ENCODE data around the gene VWC2L.

Gene VWC2L

GRCh38 chr2:214560618-214561190, 149.8 kb downstream of the VWC2L start:
- H3K4me1 ChIP-seq (ENCODE audit: insufficient read depth, low read length), result no peaks in the 10 kb centered on the region
- no peaks in the 10 kb centered on the region for H3K9me3 ChIP-seq (ENCODE audit: insufficient read depth, low read depth, low read length)
- no peaks in the 10 kb centered on the region for H3K27me3 ChIP-seq (ENCODE audit: insufficient read depth, low read length)
- no peaks in the 10 kb centered on the region for H3K36me3 ChIP-seq (ENCODE audit: insufficient read depth, low read length)
- H3K9ac ChIP-seq (ENCODE audit: low read depth, low read length), result no peak overlapping the region
- WGBS, result 95% methylated on average over 1 of the region's 1 CpG
- H3K27ac ChIP-seq (ENCODE audit: low read depth, low read length), result no peak overlapping the region
- H3K4me3 ChIP-seq (ENCODE audit: low read length), result no peak overlapping the region

- H3K36me3 ChIP-seq (ENCODE audit: insufficient read depth, low read length), result no peaks in the 10 kb centered on the region
- H3K9ac ChIP-seq (ENCODE audit: low read depth, low read length), result no peak overlapping the region
- H3K4me3 ChIP-seq (ENCODE audit: low read length), result no peak overlapping the region
- H3K9me3 ChIP-seq (ENCODE audit: insufficient read depth, low read depth, low read length), result no peaks in the 10 kb centered on the region
- H3K27me3 ChIP-seq (ENCODE audit: insufficient read depth, low read length), result no peaks in the 10 kb centered on the region
- no peaks in the 10 kb centered on the region for H3K4me1 ChIP-seq (ENCODE audit: insufficient read depth, low read length)
- H3K27ac ChIP-seq (ENCODE audit: low read depth, low read length), result no peak overlapping the region
- WGBS, result 90% methylated on average over 1 of the region's 1 CpG
These were observed 154.4 kb downstream of the VWC2L start for GRCh38 chr2:214565246-214565645.

- Histone ChIP-seq H3K4me3 (ENCODE audit: low read length) (no peak overlapping the region), H3K9ac (ENCODE audit: low read depth, low read length) (no peak overlapping the region), H3K27ac (ENCODE audit: low read depth, low read length) (no peak overlapping the region), H3K9me3 (ENCODE audit: insufficient read depth, low read depth, low read length) (no peaks in the 10 kb centered on the region), H3K36me3 (ENCODE audit: insufficient read depth, low read length) (no peaks in the 10 kb centered on the region), H3K4me1 (ENCODE audit: insufficient read depth, low read length) (no peaks in the 10 kb centered on the region), H3K27me3 (ENCODE audit: insufficient read depth, low read length) (no peaks in the 10 kb centered on the region)
- 75% methylated on average over 1 of the region's 1 CpG for WGBS
These were observed 155.6 kb downstream of the VWC2L start for GRCh38 chr2:214566457-214566856.

- 93% methylated on average over 3 of the region's 4 CpGs for WGBS
- Histone ChIP-seq H3K27me3 (ENCODE audit: insufficient read depth, low read length) (no peaks in the 10 kb centered on the region), H3K4me3 (ENCODE audit: low read length) (no peak overlapping the region), H3K9me3 (ENCODE audit: insufficient read depth, low read depth, low read length) (no peaks in the 10 kb centered on the region), H3K4me1 (ENCODE audit: insufficient read depth, low read length) (no peaks in the 10 kb centered on the region), H3K9ac (ENCODE audit: low read depth, low read length) (no peak overlapping the region), H3K27ac (ENCODE audit: low read depth, low read length) (no peak overlapping the region), H3K36me3 (ENCODE audit: insufficient read depth, low read length) (no peaks in the 10 kb centered on the region)
These were observed 158.7 kb downstream of the VWC2L start for GRCh38 chr2:214569419-214570035.

GRCh38 chr2:214574084-214574781, 163.4 kb downstream of the VWC2L start:
- Histone ChIP-seq H3K4me3 (ENCODE audit: low read length) (no peak overlapping the region), H3K27ac (ENCODE audit: low read depth, low read length) (no peak overlapping the region), H3K9me3 (ENCODE audit: insufficient read depth, low read depth, low read length) (no peaks in the 10 kb centered on the region), H3K9ac (ENCODE audit: low read depth, low read length) (no peak overlapping the region), H3K27me3 (ENCODE audit: insufficient read depth, low read length) (no peaks in the 10 kb centered on the region), H3K4me1 (ENCODE audit: insufficient read depth, low read length) (peaks cover 8% of the 10 kb centered on the region; the same call in 1 of the 2 replicates), H3K36me3 (ENCODE audit: insufficient read depth, low read length) (no peaks in the 10 kb centered on the region)
- WGBS, result 96% methylated on average over 3 of the region's 3 CpGs

GRCh38 chr2:214575030-214575429, 164.2 kb downstream of the VWC2L start:
- H3K4me1 ChIP-seq (ENCODE audit: insufficient read depth, low read length), result peaks cover 8% of the 10 kb centered on the region; the same call in 1 of the 2 replicates
- no peak overlapping the region for H3K4me3 ChIP-seq (ENCODE audit: low read length)
- WGBS, result 93% methylated on average over 6 of the region's 6 CpGs
- no peaks in the 10 kb centered on the region for H3K36me3 ChIP-seq (ENCODE audit: insufficient read depth, low read length)
- H3K9me3 ChIP-seq (ENCODE audit: insufficient read depth, low read depth, low read length), result no peaks in the 10 kb centered on the region
- no peak overlapping the region for H3K27ac ChIP-seq (ENCODE audit: low read depth, low read length)
- no peak overlapping the region for H3K9ac ChIP-seq (ENCODE audit: low read depth, low read length)
- H3K27me3 ChIP-seq (ENCODE audit: insufficient read depth, low read length), result no peaks in the 10 kb centered on the region

GRCh38 chr2:214575465-214575864, 164.6 kb downstream of the VWC2L start:
- H3K9me3 ChIP-seq (ENCODE audit: insufficient read depth, low read depth, low read length), result no peaks in the 10 kb centered on the region
- H3K27ac ChIP-seq (ENCODE audit: low read depth, low read length), result no peak overlapping the region
- H3K9ac ChIP-seq (ENCODE audit: low read depth, low read length), result no peak overlapping the region
- H3K4me3 ChIP-seq (ENCODE audit: low read length), result no peak overlapping the region
- no peaks in the 10 kb centered on the region for H3K27me3 ChIP-seq (ENCODE audit: insufficient read depth, low read length)
- 90% methylated on average over 7 of the region's 7 CpGs for WGBS
- H3K4me1 ChIP-seq (ENCODE audit: insufficient read depth, low read length), result peaks cover 8% of the 10 kb centered on the region; the same call in 1 of the 2 replicates
- H3K36me3 ChIP-seq (ENCODE audit: insufficient read depth, low read length), result no peaks in the 10 kb centered on the region

GRCh38 chr2:214577769-214578168, 166.9 kb downstream of the VWC2L start:
- Histone ChIP-seq H3K9ac (ENCODE audit: low read depth, low read length) (no peak overlapping the region), H3K9me3 (ENCODE audit: insufficient read depth, low read depth, low read length) (no peaks in the 10 kb centered on the region), H3K36me3 (ENCODE audit: insufficient read depth, low read length) (no peaks in the 10 kb centered on the region), H3K4me1 (ENCODE audit: insufficient read depth, low read length) (peaks cover 8% of the 10 kb centered on the region; the same call in 1 of the 2 replicates), H3K4me3 (ENCODE audit: low read length) (no peak overlapping the region), H3K27ac (ENCODE audit: low read depth, low read length) (no peak overlapping the region), H3K27me3 (ENCODE audit: insufficient read depth, low read length) (no peaks in the 10 kb centered on the region)
- 92% methylated on average over 5 of the region's 6 CpGs for WGBS

GRCh38 chr2:214578442-214578841, 167.6 kb downstream of the VWC2L start:
- peaks cover 8% of the 10 kb centered on the region; the same call in 1 of the 2 replicates for H3K4me1 ChIP-seq (ENCODE audit: insufficient read depth, low read length)
- 77% methylated on average over 3 of the region's 4 CpGs for WGBS
- H3K9ac ChIP-seq (ENCODE audit: low read depth, low read length), result no peak overlapping the region
- H3K4me3 ChIP-seq (ENCODE audit: low read length), result no peak overlapping the region
- H3K27me3 ChIP-seq (ENCODE audit: insufficient read depth, low read length), result no peaks in the 10 kb centered on the region
- no peaks in the 10 kb centered on the region for H3K36me3 ChIP-seq (ENCODE audit: insufficient read depth, low read length)
- H3K27ac ChIP-seq (ENCODE audit: low read depth, low read length), result peak overlapping the region; percentile 2; the same call in 1 of the 2 replicates
- no peaks in the 10 kb centered on the region for H3K9me3 ChIP-seq (ENCODE audit: insufficient read depth, low read depth, low read length)

GRCh38 chr2:214579035-214579434, 168.2 kb downstream of the VWC2L start:
- WGBS, result 92% methylated on average over 5 of the region's 6 CpGs
- H3K27me3 ChIP-seq (ENCODE audit: insufficient read depth, low read length), result no peaks in the 10 kb centered on the region
- H3K4me1 ChIP-seq (ENCODE audit: insufficient read depth, low read length), result peaks cover 8% of the 10 kb centered on the region; the same call in 1 of the 2 replicates
- no peak overlapping the region for H3K9ac ChIP-seq (ENCODE audit: low read depth, low read length)
- no peak overlapping the region for H3K4me3 ChIP-seq (ENCODE audit: low read length)
- H3K9me3 ChIP-seq (ENCODE audit: insufficient read depth, low read depth, low read length), result no peaks in the 10 kb centered on the region
- H3K27ac ChIP-seq (ENCODE audit: low read depth, low read length), result no peak overlapping the region
- no peaks in the 10 kb centered on the region for H3K36me3 ChIP-seq (ENCODE audit: insufficient read depth, low read length)

GRCh38 chr2:214587442-214587841, 176.6 kb downstream of the VWC2L start:
- 39% methylated on average over 3 of the region's 3 CpGs for WGBS
- Histone ChIP-seq H3K9ac (ENCODE audit: low read depth, low read length) (no peak overlapping the region), H3K36me3 (ENCODE audit: insufficient read depth, low read length) (no peaks in the 10 kb centered on the region), H3K4me3 (ENCODE audit: low read length) (no peak overlapping the region), H3K27ac (ENCODE audit: low read depth, low read length) (no peak overlapping the region), H3K4me1 (ENCODE audit: insufficient read depth, low read length) (no peaks in the 10 kb centered on the region), H3K9me3 (ENCODE audit: insufficient read depth, low read depth, low read length) (no peaks in the 10 kb centered on the region), H3K27me3 (ENCODE audit: insufficient read depth, low read length) (peaks cover 40% of the 10 kb centered on the region)
